GM12891 (cell line): Measurements from ENCODE around the gene SPAG9. TPM values are rescaled to one million over a fixed set of nuclear protein-coding genes. Genes with fewer than 3 reads are reported as not detected.

Experiments used
- DNase-seq: peaks from one replicate; pipeline ENCODE4 v3.0.0; 2011; ENCODE audit warnings: low spot score; ENCODE audit not compliant: insufficient read length
- FAIRE-seq: peaks from 2 replicates; lab custom pipeline; 2011; peaks lifted over from hg19 to GRCh38; lab: Jason Lieb, UNC
- PAX5 ChIP-seq: IDR thresholded peaks from 2 replicates; pipeline ENCODE4 v1.6.1; 2011; ENCODE audit warnings: low read length, moderate library complexity, mild to moderate bottlenecking; ENCODE audit not compliant: insufficient read depth, severe bottlenecking
- POLR2A ChIP-seq: IDR thresholded peaks from 2 replicates; pipeline ENCODE4 v1.6.1; 2011; ENCODE audit warnings: low read depth, low read length, control low read depth
- POLR2AphosphoS5 ChIP-seq: IDR thresholded peaks from 2 replicates; pipeline ENCODE4 v1.6.1; 2011; ENCODE audit warnings: low read depth, low read length, control low read depth
- POU2F2 ChIP-seq: IDR thresholded peaks from 2 replicates; pipeline ENCODE4 v1.6.1; 2011; ENCODE audit warnings: low read depth, mild to moderate bottlenecking, control low read depth, low read length, moderate library complexity
- SPI1 ChIP-seq: IDR thresholded peaks from 2 replicates; pipeline ENCODE4 v1.6.1; 2011; ENCODE audit warnings: low read depth, low read length, control low read depth
- TAF1 ChIP-seq: IDR thresholded peaks from 2 replicates; pipeline ENCODE4 v1.6.1; 2011; ENCODE audit warnings: low read depth, low read length, control low read depth
- polyA plus RNA-seq: library from polyadenylated mRNA; unstranded; fragments of >200 nt; gene quantifications from one replicate; pipeline ENCODE4 v1.2.1, GENCODE V29; 2012; ENCODE audit warnings: low read depth, missing spikeins, inconsistent platforms; ENCODE audit not compliant: missing spikeins

The SPAG9 gene, protein sequence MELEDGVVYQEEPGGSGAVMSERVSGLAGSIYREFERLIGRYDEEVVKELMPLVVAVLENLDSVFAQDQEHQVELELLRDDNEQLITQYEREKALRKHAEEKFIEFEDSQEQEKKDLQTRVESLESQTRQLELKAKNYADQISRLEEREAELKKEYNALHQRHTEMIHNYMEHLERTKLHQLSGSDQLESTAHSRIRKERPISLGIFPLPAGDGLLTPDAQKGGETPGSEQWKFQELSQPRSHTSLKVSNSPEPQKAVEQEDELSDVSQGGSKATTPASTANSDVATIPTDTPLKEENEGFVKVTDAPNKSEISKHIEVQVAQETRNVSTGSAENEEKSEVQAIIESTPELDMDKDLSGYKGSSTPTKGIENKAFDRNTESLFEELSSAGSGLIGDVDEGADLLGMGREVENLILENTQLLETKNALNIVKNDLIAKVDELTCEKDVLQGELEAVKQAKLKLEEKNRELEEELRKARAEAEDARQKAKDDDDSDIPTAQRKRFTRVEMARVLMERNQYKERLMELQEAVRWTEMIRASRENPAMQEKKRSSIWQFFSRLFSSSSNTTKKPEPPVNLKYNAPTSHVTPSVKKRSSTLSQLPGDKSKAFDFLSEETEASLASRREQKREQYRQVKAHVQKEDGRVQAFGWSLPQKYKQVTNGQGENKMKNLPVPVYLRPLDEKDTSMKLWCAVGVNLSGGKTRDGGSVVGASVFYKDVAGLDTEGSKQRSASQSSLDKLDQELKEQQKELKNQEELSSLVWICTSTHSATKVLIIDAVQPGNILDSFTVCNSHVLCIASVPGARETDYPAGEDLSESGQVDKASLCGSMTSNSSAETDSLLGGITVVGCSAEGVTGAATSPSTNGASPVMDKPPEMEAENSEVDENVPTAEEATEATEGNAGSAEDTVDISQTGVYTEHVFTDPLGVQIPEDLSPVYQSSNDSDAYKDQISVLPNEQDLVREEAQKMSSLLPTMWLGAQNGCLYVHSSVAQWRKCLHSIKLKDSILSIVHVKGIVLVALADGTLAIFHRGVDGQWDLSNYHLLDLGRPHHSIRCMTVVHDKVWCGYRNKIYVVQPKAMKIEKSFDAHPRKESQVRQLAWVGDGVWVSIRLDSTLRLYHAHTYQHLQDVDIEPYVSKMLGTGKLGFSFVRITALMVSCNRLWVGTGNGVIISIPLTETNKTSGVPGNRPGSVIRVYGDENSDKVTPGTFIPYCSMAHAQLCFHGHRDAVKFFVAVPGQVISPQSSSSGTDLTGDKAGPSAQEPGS (N-terminal part only)
- 16.2 TPM for polyA plus RNA-seq

DNA sequence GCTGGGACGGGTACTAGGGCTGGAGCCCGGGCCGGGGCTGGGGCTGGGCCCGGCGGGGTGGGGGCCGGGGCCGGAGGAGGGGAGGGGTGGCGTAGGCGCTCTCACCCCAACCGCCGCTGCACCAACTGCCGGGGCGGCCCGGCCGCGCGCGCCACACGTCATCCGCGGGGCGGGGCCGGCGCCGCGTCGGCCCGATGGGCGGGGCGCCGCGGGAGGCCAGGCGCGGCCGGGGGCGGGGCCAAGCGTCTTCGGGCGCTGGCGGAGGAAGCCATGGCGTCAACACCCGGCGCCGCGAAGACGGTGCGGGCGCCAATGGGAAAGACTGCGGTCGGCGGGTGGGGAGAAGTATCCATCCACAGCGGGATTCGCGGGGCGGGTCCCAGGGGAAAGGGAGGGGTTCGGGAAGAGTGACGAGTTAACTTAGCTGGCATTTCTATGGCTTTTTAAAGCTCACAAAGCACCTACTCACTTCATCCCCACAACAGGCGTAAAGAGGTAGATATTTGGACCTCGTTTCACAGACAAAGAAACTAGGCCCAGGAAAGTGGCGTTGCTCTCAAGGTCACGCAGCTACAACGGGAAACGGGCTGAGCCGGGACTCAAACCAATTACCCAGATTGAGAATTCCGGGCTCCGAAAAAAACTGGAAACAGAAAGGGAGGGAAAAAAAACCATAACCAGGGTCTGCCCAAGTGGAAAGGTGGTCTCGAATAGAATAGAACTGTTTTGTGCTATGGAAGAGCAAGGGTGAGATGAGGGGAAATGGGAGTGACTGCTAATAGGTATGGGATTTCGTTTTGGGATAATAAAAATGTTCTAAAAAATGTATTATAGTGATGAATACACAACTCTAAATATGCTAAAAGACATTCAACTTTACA lies at the start of gene SPAG9:
SPAG9 (minus strand) TSS at position 130 of the 881 bp plus-strand sequence. CDS start 212 bp downstream, outside the sequence.
- FAIRE-seq (peak; percentile 88), DNase-seq (peak; percentile 88)
- TF ChIP-seq POU2F2 (no peak), POLR2AphosphoS5 (no peak; the same call in 1 of the 2 replicates), SPI1 (no peak), POLR2A (peak; percentile 73), TAF1 (no peak; the same call in 1 of the 2 replicates), PAX5 (peak; percentile 71)

DNA sequence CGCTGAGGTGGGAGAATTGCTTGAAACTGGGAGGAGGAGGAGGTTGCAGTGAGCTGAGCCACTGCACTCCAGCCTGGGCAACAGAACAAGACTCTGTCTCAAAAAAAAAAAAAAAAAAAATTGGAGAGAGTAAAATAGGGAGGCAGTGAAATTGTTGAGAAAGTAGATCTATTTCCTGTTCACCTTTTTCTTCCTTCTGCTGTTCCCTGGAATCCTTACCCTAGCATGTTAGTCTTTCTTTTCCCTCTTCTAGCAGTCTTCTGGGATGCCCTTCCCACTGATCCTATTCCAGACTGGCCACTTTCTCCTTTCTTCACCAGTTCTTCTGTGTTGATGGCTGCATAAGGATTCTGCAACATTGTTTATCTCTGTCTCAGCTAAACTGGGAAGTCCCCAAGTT lies 48.7 kb upstream of the SPAG9 start:
- TF ChIP-seq POLR2A (no peak), POLR2AphosphoS5 (no peak), PAX5 (no peak), TAF1 (no peak), POU2F2 (no peak), SPI1 (no peak)
- no peak for FAIRE-seq
- no peak for DNase-seq

DNA sequence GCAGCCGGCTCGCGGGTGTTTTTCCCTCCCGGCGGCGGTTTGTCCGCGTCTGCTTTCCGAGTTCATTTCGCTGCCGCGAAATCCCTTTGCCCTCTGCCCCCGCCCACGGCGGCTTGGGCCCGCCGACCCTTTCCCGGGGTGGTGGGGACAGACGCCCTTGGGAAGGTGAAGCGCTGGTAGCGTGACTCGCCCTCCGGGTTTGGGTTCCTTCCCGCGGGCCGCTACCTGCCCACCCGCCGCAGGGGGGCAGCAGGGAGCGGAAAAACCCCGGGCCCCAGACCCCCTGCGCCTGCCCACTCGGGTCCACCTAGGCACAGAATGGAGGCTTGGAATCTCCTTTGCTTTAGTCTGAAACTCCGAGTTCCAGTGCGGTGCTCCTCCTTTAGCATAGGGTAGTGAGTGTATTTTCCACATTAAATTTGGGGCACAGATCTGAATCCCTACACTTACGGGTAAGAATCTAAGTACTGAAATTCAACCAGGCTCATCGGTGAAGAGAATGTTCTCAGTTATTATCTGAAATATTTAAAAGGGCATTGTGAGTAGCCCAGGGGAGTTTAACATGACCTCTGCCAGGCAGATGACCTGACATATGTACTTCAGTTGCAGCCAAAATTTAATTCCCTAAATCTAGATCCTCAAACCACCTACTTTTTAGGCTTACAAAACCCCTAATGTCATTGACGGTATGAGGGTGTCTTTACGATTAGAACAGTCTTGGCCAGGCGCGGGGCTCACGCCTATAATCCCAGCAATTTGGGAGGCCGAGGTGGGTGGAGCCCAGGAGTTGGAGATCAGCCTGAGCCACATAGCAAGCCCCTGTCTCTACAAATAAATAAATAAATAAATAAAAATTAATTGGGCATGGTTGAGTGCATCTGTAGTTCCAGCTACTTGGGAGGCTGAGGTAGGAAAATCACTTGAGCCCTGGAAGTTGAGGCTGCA lies 46.6 kb upstream of the SPAG9 start:
- DNase-seq (peak; percentile 81), FAIRE-seq (peak; percentile 72)
- TF ChIP-seq POU2F2: no peak
- TF ChIP-seq PAX5: no peak
- TF ChIP-seq POLR2AphosphoS5: no peak
- TF ChIP-seq POLR2A: no peak
- TF ChIP-seq SPI1: no peak
- TF ChIP-seq TAF1: no peak

DNA sequence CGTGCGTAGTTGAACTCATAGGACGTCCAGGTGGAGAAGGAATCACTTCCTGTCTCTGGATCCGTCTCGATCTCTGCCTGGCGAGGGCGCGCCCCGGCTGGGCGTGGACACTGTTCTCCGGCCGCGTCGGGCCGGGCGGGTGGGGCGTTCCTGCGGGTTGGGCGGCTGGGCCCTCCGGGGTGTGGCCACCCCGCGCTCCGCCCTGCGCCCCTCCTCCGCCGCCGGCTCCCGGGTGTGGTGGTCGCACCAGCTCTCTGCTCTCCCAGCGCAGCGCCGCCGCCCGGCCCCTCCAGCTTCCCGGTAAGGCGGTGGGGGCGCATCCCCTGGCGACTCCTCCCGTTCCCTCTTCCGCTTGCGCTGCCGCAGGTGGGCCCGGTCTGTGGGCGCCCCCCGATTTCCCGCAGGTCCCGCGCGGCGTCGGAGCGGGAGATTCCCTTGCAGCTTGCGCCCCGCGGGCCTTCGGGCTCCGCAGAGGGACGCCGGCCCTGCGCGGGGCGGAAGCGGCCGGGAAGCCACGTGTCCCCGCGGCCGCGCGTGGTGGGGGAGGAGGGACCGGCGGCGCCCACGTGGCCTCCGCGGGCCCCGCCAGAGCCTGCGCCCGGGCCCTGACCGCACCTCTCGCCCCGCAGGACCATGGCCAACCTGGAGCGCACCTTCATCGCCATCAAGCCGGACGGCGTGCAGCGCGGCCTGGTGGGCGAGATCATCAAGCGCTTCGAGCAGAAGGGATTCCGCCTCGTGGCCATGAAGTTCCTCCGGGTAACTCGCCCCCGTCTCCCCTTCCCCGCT lies 45.7 kb upstream of the SPAG9 start, which contains the start of gene NME2:
NME2 (plus strand) TSS at position 214 of the 789 bp plus-strand sequence; CDS start at position 634, 420 bp downstream.
- no peak for TF ChIP-seq TAF1
- TF ChIP-seq SPI1: peak; percentile 58
- peak; percentile 49 for TF ChIP-seq POLR2AphosphoS5
- TF ChIP-seq POU2F2: no peak
- TF ChIP-seq PAX5: no peak
- peak; percentile 68 for TF ChIP-seq POLR2A
- FAIRE-seq (peak; percentile 83), DNase-seq (peak; percentile 86)

DNA sequence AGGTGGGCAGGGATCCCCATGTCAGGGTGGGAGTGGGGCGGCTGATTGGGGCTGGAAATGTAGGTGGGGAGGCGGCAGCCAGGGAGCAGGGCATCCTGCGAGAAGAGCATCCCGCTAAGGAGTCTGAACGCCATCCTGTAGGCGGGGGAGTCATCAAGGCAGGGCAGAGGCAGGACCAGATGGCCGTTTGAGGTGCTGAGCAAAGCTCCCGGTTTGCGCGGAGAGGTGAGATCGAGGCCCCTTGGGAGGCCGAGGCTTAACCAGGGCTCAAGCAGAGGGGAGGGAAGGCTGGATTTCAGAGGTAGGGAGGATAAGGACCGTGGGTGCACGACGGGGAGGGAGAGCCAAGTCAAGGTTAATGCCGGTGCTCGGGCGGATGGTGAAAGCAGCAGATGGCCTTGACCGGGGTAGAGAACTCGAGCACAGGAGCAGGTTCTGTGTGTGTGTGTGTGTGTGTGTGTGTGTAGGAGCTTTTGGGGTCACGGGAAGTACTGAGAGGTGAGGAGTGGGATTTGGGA lies 45.1 kb upstream of the SPAG9 start:
- FAIRE-seq: peak; percentile 79
- TF ChIP-seq PAX5 (no peak), POLR2AphosphoS5 (0 out of 2 replicates have a peak, but pooled peaks have one; percentile 45)
- peak; percentile 42 for DNase-seq

DNA sequence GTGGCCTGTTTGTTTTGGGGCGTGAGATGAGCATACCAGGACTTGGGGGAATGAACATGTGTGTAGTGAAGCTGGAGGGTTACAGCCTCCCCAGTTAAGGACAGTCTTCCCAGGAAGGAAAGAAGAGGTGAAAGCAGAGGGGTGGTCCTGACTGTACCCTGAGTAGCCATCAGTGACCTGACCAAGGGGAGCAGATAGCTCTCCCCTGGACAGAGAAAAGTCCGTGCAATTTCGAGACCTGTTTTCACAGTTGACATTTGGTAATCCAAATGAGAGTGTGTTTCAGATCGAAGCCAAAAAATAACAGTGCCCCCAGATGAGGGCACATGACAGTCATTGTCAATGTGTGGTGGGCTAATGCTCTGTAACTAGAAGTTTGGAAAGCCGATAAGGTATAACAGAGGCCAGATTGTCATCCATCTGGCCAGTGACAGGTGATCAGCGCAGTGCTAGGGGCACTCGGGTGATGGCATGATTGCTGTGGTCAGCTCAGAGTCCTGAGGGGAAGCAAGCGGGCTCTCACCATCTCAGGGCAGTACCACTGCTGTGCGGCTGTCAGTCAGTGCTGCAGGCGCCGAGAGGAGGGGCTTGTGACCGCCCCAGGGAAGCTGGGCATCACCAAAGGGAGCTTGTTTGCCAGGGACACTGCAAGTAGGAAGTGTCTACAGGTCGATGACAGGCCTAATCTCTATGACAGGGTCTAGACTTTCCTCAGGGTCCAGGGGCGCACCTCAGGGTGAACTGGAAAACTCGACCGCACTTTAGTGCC lies 44.4 kb upstream of the SPAG9 start:
- no peak for TF ChIP-seq SPI1
- no peak for TF ChIP-seq POU2F2
- TF ChIP-seq POLR2A: no peak
- no peak for TF ChIP-seq PAX5
- no peak for TF ChIP-seq POLR2AphosphoS5
- no peak for TF ChIP-seq TAF1
- FAIRE-seq: no peak
- no peak for DNase-seq
